ENCODE data around the gene LEPR.

DNA sequence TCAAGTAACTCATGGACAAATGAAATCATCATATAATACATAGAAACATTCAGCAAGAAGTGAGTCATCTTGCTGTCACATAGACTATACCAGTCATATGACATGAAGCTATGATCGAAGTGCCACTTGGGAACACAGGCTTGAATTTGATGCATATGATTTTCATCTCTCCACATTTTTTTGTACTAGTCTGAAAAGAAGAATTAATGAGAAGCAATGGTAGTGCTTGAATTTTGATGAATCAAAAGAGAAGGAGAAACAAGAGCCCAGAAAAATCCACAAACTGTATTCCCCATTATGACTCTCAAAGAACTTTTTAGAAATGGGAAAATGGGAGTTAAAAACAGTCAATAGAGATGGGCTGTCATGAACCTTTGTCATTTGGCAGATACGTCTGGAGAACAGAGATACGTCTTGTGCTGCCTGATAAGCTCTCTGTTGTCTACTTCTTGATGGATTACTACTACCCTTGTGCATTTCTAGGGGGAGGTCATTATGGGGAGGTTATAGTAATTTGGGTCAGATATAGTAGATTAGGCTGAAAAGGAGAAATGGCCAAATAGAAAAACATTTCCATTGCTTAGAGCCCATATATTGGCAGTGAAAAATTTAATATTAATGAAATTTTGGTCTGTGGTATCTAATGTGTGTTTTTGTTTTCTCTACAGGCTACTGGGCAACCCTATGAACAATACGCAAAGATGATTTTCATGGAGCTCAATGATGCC, 8.0 kb upstream of the LEPR start:
- TF ChIP-seq, protein P1, sequence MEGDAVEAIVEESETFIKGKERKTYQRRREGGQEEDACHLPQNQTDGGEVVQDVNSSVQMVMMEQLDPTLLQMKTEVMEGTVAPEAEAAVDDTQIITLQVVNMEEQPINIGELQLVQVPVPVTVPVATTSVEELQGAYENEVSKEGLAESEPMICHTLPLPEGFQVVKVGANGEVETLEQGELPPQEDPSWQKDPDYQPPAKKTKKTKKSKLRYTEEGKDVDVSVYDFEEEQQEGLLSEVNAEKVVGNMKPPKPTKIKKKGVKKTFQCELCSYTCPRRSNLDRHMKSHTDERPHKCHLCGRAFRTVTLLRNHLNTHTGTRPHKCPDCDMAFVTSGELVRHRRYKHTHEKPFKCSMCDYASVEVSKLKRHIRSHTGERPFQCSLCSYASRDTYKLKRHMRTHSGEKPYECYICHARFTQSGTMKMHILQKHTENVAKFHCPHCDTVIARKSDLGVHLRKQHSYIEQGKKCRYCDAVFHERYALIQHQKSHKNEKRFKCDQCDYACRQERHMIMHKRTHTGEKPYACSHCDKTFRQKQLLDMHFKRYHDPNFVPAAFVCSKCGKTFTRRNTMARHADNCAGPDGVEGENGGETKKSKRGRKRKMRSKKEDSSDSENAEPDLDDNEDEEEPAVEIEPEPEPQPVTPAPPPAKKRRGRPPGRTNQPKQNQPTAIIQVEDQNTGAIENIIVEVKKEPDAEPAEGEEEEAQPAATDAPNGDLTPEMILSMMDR (IDR thresholded peaks at IDR 0.05; ENCODE audit: low read length) = no peak
- TF ChIP-seq EZH2 (IDR thresholded peaks at IDR 0.05; ENCODE audit: borderline replicate concordance, low read length) = no peak
